HG03097 (cell line): ENCODE measurements around the gene PTF1A.

Source experiments
- ATAC-seq: cut with Tn5 transposase; IDR thresholded peaks from one replicate; pipeline ENCODE4 v1.9.1; 2021; ENCODE audit not compliant: unreplicated experiment, low FRiP score

Gene PTF1A, protein sequence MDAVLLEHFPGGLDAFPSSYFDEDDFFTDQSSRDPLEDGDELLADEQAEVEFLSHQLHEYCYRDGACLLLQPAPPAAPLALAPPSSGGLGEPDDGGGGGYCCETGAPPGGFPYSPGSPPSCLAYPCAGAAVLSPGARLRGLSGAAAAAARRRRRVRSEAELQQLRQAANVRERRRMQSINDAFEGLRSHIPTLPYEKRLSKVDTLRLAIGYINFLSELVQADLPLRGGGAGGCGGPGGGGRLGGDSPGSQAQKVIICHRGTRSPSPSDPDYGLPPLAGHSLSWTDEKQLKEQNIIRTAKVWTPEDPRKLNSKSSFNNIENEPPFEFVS

DNA sequence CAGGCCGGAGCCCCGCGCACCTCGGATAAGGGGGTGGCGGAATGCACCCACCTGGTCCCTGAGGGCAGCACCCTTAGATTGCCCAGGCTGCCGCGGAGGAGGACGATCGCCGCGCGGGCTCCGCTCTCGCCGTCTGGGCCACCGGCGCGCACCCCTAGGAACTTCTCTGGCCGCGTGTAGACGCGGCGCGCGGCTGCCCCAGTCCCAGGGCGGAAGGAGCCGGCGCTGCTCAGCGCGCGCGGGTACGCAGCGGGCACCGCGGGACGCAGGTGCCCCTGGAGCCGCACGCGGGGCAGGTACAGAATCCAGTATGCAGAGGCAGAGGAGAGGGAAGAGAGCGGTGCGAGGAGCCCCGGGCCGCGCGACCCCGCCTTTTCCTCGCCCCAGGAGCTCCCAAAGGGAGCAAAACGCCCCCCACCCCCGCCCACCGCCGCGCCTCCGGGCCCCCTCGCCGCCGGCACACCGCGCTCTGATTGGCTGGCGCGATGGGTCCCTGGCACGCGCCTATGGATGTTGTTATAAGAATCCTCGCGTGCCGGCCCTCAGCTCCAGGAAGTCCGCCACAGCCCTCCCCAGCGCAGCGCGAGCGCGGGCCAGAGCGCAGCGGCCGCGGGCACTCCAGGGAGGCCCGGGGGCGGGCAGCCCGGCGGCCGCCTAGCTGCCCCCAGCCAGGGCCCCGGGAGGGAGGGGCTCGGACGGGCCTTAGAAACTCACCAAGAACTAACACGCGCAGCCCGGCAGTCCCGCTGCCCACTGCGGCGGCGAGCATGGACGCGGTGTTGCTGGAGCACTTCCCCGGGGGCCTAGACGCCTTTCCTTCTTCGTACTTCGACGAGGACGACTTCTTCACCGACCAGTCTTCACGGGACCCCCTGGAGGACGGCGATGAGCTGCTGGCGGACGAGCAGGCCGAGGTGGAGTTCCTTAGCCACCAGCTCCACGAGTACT is at the start of gene PTF1A:
PTF1A (plus strand) TSS at position 549 of the 948 bp plus-strand sequence; CDS start at position 768, 219 bp downstream.
- no peak for ATAC-seq

DNA sequence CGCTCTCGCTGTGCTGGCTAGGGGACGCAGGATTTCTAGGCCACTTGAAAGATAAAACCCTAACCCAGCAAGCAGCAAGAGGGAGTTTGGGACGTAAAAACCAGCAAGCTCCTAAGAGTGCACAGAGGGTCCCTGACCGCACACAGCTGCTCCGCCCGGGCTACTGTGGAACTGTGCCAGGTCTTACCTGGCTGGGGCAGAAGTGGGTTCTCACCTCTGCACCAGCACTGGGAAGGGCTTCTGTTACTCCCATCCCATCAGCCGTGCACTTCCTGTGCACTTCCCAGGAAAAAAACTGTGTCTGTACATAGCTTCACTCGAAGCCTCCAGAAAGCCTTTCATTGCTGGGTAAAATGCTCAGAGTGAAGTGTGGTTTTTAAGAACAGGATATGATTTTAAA is 45.9 kb upstream of the PTF1A start:
- no peak for ATAC-seq

DNA sequence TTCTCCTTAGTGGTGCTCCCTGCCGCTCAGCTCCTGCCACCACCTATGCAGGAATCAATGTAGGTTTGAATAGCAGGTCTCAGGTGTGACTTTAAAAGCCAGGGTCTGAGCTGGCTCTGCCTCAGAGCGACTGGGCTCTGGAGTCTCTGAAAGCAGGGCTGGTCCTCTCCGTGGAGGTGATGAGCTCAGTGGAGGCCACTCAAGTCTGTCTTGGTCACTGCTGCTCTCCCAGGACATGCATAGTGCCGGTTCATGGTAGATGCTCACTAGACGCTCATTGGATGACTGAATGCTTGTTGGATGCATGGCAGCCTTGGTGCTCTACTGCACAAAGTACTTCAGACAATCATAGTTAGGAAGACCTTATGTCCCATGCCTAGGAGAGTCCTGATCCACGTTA is 45.1 kb upstream of the PTF1A start:
- no peak for ATAC-seq

DNA sequence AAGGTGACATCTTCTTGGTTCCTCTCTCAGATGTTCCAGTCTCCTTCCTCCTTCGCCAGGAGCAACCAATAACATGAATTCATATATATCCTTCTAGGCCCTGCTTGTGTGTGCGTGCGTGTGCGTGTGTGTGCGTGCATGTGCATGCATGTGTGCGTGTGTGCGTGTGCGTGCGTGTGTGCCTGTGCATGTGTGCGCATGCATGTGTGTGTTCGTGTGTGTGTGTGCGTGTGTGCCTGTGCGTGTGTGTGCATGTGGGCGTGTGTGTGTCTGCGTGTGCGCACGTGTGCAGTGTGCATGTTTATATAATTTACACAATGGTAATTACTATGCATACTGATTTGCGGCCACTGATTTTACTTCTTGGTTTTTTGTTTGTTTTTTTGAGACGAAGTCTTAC is 43.9 kb upstream of the PTF1A start:
- ATAC-seq, result no peak

DNA sequence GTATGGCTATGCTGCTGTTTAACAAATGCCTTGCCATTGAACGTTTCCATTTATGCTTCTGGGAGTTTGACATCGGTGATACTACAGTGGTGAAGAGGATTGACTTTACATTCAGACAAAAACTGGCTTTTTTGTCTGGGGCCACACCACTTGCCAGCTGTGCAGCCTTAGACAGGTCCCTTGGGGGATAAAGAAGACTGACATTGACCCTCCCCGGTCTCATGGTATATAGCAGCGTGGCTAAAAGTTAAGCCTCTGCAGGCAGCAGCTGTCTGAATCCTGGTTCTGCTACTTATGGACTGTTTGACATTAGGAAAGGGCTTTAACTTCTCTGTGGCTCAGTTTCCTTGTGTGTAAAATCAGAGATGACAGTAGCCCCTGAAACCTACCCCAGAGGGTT is 42.0 kb upstream of the PTF1A start:
- no peak for ATAC-seq

DNA sequence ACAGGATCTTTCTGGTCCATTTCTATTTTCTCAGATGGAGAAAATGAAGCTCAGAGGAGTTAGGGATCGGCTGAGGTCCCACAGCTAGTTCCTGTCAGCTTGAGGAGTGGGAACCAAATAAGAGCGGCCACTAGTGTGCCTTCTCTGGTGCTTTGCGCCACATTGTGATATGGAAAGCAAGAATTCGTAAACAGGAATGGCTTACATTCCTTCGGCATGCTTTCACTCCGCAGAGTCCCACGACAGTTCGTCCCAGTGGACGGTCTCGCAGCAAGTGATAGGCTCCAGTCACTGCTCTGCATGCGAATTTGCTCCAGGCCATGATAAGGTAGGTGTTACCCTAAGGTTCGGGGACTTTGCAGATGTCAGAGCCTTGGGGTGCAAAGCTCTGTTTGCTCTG is 41.5 kb upstream of the PTF1A start:
- ATAC-seq, result no peak

DNA sequence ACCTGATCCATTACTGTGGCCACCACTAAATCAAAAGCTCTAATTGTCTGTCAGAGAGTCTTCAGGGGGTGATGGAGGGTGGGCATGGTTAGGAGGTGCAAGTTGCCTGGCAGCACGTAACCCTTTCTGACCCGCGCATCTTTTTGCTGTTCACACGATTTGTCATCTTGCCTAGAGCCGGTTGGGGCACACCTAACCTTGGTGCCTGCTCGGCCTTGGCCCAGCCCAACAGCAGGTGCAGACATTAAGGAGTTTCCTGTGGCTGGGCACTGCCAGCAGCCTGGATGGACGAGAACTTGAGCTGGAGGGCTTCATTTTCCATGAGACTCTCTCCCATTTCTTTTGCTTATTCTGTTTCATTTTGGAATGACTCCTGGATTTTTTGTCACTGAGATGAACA is 41.0 kb upstream of the PTF1A start:
- no peak for ATAC-seq

DNA sequence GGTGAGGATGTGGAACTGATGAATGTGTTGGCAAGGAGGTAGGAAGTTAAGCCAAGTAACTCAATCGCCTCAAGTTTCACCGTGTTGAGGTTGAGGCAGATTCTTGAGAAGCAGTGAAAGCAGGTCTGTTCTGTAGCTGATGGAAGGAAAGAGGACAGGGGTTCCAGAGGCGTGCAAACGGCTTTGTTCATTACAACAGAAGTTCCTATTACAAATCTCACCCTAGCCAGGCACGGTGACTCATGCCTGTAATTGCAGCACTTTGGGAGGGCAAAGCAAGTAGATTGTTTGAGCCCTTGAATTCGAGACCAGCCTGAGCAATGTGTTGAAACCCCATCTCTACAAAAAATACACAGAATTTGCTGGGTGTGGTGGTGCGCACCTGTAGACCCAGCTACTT is 36.9 kb upstream of the PTF1A start:
- no peak for ATAC-seq

DNA sequence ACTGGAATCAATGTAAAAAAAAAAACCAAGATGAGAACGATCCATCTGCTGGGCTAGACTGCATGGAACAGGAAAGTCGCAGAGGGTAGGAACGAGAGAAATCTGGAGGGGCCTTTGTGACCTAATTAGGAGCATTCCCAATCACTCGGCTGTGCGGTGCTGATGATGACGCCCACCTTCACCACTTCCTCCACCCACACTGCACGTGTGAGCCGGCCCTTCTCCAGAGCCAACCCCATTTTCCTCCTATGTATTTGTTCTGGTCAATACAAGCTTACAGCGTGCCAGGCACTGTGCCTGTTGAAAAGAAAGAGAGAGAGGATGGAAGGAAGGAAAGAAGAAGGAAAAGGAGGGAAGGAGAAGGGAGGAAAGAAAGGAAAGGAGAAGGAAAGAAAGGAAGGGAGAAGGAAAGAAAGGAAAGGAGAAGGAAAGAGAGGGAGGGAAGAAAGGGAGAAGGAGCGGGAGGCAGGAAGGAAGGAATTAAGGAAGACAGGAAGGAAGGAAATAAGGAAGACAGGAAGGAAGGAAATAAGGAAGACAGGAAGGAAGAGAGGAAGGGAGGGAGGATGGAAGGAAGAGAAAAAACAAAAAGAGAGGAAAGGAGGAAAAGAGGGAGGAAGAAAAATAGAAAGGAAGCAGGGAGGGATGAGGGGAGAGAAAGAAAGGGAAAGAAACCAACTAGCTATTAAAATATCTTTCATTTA is 35.5 kb upstream of the PTF1A start:
- ATAC-seq, result no peak

DNA sequence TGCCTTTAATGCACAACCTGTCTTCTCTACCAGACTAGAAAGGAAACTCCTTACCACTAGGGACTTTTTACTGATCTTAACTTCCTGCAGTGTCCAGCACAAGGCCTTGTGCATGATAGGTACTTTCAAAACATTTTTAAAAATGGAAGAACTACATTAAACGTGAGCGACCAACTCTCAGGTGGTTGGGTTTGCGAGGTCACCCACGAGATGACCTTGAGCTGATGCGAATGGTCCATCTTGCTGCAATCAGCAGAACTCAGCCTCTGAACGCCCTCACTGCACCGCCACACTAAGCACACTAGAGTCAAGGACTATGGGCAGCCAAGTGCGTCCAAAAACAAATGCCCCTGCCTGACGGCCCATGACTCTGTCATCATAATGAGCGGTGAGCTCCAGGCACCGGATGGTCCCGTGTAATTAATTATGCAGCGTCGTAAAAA is 34.9 kb upstream of the PTF1A start:
- ATAC-seq, result no peak

DNA sequence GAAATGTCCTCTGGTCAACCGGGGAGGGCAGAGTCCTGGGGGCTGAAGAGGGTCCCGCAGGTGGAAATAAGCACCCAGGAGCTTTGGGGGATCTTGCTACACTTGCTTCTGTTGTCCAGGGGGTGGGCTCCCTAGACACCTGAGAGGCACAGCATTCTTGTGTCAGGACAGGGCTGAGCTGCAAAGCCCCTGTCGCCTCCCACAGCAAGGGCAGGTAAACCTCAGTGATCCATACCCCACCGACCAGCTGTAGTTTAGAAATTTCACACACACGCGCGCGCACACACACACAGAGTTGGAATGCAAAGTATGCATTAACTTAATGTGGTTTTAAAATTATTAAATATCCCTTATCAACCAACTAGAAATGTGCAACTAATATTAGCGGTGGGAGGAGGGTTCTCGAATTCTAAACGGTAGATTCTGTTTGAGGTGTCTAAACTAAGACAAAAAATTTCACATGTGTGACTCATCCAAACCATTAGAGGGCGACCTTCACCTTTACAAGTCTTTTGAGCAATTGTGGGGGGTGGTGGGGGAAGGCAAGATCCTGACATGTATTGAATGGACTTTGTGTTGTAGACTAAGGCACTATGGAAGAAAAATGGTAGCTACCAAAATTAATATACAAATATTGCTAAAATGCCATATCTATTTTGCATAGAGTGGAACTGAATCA is 34.3 kb upstream of the PTF1A start:
- no peak for ATAC-seq

DNA sequence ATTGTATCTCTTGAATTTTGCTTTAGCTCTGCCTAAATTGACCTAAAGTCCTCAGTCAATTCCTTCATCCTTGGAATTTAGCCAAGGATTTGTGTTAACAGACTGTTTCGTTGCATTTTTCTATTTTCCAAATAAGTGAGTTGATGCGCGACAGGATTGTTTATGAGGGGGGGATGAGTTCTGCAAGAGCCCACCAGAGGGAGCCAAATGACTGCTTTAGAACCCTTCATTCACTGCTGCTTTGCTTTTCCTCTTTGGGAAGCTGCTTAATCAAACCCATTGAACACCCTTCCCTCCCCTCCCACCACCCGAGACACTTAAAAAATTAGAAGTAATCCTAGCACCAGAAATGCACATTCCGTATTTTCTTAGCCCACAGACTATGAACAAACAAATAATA is 33.7 kb upstream of the PTF1A start:
- no peak for ATAC-seq

DNA sequence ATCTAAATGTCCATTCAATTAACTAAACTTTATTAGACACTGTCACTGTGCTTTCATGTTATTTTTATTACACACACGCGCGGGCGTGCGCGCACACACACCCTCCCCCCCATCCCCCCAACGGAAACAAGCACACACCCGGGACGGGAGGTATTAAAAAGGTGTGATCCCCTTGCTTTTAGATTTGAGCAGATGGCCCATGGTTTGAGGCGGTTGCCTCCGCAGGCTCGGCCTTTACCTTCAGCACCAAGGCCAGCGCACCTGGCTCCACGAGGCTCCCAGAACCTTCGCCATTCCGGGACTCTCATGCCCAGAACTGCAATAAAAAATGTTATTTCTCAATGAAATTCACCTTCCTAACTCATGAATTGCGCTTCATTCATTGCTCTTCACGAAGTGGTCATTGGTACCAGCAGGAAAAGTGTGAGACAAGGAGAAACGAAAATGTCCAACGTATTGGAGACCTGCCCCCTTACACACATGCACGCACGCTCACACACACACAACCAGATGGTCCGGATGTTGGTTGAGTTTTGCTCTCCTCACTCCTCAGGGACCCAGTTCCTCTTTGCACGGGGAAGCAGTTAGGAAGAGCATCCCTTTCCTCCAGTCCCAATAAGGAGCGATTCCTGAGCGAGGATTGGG is 20.8 kb upstream of the PTF1A start:
- no peak for ATAC-seq

DNA sequence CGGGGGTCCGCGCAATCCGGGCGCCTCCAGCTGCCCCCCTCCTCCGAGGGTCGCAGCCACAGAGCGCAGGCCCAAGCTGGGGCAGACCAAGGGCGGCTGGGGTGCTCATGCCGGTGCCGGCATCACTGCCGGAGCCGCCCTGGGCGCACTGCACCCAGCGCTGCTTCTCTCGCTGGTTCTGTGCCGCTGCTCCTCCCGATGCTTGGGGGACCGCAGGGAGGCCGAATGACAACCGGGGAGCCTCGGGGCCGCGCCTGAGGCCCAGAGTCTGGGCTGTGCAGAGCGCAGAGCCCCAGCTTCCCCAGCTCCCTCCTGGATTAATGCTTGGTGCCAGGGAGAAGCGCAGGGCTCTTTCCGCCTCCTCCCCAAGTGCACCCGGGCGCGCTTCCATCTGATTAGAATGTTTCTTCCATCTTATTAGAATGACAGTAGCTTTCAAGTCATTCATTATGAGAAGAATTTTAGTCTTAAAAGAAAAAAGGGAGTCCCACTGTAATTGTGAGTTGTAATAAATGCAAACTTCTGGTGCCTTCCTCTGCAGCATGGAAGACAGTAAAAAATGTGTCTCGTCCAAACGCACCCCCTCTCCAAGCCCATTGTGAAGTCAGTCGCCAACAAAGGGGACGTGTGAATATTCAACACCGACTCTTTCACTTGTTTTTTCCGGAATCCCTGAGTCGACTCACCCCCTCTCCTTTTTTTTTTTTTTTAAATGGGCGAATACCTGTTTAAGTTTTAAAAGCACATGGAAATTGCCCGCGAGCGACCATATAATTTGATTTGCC is 19.5 kb upstream of the PTF1A start:
- no peak for ATAC-seq

DNA sequence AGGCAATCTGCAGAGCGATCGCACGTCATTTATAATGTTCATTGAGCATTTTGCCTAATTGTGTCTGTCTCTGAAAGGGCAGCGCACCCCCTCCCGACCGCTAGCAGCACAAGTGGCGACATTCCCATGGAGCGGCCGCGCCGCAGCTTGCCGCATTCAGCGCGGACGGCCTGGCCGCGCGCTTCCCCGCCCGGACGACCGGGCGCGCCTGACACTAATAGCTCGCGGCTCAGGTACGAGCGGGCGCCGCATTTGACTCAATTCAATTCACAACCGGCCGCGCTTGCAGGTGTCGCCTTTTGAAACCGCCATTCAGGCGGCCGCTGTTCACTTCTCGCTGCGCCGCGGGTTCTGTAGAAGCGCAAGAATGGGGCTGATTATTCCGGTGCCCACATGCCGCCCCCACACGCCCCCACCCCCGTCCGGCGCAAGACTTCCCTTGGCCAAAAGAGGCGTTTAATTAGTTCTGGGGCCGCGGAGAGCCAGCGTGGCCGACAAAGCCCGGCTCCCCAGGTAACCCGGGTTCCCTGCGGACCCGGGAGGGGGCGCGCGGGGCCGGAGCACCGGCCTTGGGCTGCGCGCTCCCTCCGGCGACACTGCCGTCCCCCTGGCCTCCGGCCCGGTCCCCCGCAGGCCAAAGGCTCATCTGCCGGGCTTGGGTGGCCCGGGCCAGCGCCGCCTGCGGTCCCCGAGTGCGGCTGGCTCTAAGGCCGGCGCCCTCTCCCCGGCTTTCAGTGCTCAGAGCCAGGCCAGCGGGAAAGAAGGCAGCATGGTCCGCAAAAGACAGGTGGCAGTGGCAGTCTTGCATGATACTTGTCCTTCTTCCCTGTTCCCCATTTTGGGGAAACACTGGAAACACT is 18.7 kb upstream of the PTF1A start:
- ATAC-seq, result no peak

DNA sequence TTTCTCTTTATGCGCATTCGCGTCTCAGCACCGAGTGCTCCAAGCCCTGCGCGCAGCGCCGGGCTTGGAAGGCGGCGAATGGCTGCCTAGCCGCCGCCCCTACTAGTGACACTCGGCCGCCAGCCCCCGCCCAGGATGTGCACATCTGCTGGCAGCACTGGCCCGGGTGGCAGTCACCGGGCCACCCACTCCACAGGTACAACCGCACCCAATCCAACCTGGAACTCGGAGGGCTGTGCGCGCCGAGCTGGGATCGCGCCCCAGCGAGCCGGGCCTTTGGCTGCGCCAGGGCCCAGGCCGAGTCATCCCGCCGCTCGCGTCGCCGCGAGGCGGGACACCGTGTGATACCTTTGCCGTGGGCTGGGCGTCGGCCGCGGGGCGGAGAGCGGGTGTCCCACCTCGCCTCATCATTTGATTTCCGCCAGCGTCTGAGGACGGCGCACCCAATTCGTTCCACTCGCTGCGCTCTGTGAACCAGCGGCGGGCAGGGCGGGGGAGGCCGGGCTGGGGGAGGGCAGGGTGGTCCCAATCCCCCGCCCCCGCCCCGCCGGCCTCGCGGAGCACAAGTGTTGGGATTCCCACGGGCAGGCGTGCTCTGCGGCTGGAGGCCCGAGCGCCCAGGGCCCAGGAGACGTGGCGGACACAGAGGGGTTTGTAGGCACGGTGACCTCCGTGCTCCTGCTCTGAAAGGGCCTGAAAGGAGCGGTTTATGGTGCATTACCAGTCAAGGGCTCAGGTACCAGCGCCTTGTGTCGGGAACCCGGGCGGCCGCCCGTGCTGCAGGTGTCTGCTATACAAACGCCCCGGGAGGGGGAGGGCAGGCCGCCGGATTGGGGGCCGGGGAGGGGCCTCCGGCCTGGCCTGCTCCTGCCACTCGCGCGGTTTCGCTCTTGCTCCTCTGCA is 17.8 kb upstream of the PTF1A start:
- ATAC-seq, result no peak

DNA sequence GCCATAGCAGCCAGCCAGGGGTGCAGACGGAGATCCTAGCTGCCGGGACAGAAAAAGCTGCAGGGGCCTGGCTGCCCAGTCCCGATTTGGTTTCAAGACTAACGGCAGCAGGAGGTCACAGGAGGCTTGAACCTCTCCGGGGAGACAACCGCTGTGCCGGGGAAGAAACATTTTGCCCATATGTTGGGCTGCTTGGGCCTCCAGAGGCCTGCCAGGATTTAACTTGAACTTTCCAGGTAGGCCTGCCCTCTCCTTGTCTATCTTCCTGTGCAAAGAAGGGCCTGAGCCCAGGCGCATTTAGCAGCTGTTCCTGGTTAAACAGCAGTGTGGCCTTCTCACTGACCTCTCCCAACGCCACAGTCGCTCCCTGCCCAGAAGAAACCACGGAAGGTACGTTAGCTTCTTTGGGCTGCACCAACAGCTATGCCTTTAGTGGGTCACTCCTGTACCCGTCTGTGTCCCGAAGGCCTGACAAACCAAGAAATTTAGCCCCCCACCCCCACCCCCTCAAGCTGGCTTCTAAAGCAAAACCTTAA is 17.1 kb upstream of the PTF1A start:
- no peak for ATAC-seq
